Esophagus muscularis mucosa (tissue), 4 donors: ENCODE results near the gene TNFRSF21. TPM values are rescaled to one million over a fixed set of nuclear protein-coding genes. Genes with fewer than 3 reads are reported as not detected.
"Not testable (repeated sequence)": the region's sequence is repeated elsewhere in the genome, so short reads cannot be mapped to it uniquely, and the experiment has no call there.

Experiments
- DNase-seq: peaks from one replicate; pipeline ENCODE4 v3.0.0-alpha.2; 2017; ENCODE audit errors: extremely low spot score
- H3K27ac ChIP-seq, 4 donors: fragments of 200-600 bp; sonication (generic); replicated peaks in 1 of 4; 1 replicate in 3 of 4; 2 replicates in 1 of 4; pipeline ENCODE4 v1.5.1; 2016 to 2019; ENCODE audit warnings: mild to moderate bottlenecking in 1 of 4
- H3K27me3 ChIP-seq, 4 donors: fragments of 200-600 bp; sonication (generic); one replicate each; pipeline versions ENCODE4 v1.5.1 to v1.6.0; 2016 to 2019
- H3K36me3 ChIP-seq, 4 donors: fragments of 200-600 bp; sonication (generic); one replicate each; pipeline ENCODE4 v1.5.1; 2016 to 2019
- H3K4me1 ChIP-seq, 4 donors: fragments of 200-600 bp; sonication (generic); one replicate each; pipeline ENCODE4 v1.5.1; 2016 to 2019
- H3K4me3 ChIP-seq, 4 donors: fragments of 200-600 bp; sonication (generic); 1 replicate in 2 of 4; 2 replicates in 2 of 4; pipeline ENCODE4 v1.5.1; 2016 to 2019; ENCODE audit warnings: mild to moderate bottlenecking in 4 of 4, moderate library complexity in 1 of 4
- H3K9me3 ChIP-seq, 4 donors: fragments of 200-600 bp; sonication (generic); 1 replicate in 3 of 4; 2 replicates in 1 of 4; pipeline ENCODE4 v1.5.1; 2016 to 2019
- CTCF ChIP-seq, 3 experiments: fragments of 200-600 bp in 2 of 3; fragments of 450-650 bp in 1 of 3; sonication (generic) in 2 of 3; IDR thresholded peaks; one replicate each; pipeline ENCODE4 v1.5.1; 2017 to 2019; ENCODE audit warnings: antibody characterized with exemption in 3 of 3, mild to moderate bottlenecking in 2 of 3, moderate library complexity in 1 of 3
- EP300 ChIP-seq: sonication (generic); formaldehyde crosslinking; IDR thresholded peaks from one replicate; pipeline ENCODE4 v1.6.1; 2017; ENCODE audit warnings: antibody characterized with exemption
- POLR2A ChIP-seq: fragments of 450-650 bp; IDR thresholded peaks from one replicate; pipeline ENCODE4 v1.6.1; 2017; ENCODE audit warnings: antibody characterized with exemption, moderate library complexity, mild to moderate bottlenecking, low read depth
- POLR2AphosphoS5 ChIP-seq, 2 donors: sonication (generic); formaldehyde crosslinking; IDR thresholded peaks; one replicate each; pipeline ENCODE4 v1.6.1; 2017; ENCODE audit warnings: antibody characterized with exemption in 2 of 2
- WGBS: methylation state at CpG from one replicate; pipeline ENCODE4 v1.1.5; 2018; 5-methylcytosine and 5-hydroxymethylcytosine counted together
- intact Hi-C: fragments of 100-400 bp; cut with DNase I; formaldehyde crosslinking; loops from one replicate; pipeline ENCODE4 v1.15.1; 2023
- total RNA-seq, 4 donors: library from RNA; depleted of rRNA; stranded (reverse); fragments of >200 nt; gene quantifications; one replicate each; pipeline versions ENCODE4 v1.1.0 to v1.2.1, GENCODE V29; 2016

The TNFRSF21 gene
- total RNA-seq, 4 donors from 2014 or later = 23.7 to 37.0 (median 30.9) TPM

- Histone ChIP-seq H3K27ac (no peak overlapping the region), H3K4me1 (peaks cover 0 to 6% (median 5%) of the 10 kb centered on the region in 4 donors), H3K9me3 (no peaks in the 10 kb centered on the region), H3K36me3 (peaks cover 0 to 28% (median 6%) of the 10 kb centered on the region in 4 donors), H3K27me3 (no peaks in the 10 kb centered on the region), H3K4me3 (no peak overlapping the region)
- intact Hi-C loops = no loop called here
- 90% methylated on average over 4 of the region's 4 CpGs for WGBS
- no peak for TF ChIP-seq POLR2AphosphoS5 (IDR thresholded peaks at IDR 0.05)
- TF ChIP-seq EP300 = no peak
- no peak for TF ChIP-seq POLR2A
- no peak for TF ChIP-seq CTCF (IDR thresholded peaks at IDR 0.05)
- DNase-seq = no peak
These were observed 78.6 kb downstream of the TNFRSF21 start for GRCh38 chr6:47231151-47231550.

GRCh38 chr6:47230579-47230978 lies 79.1 kb downstream of the TNFRSF21 start:
- Histone ChIP-seq H3K4me1 (peaks cover 0 to under 1% (median 0%) of the 10 kb centered on the region in 4 donors), H3K36me3 (peaks cover 0 to 28% (median 6%) of the 10 kb centered on the region in 4 donors), H3K9me3 (no peaks in the 10 kb centered on the region), H3K27ac (no peak overlapping the region), H3K27me3 (no peaks in the 10 kb centered on the region), H3K4me3 (no peak overlapping the region)
- WGBS = 79% methylated on average over 6 of the region's 6 CpGs
- no peak for DNase-seq
- no peak for TF ChIP-seq POLR2AphosphoS5 (IDR thresholded peaks at IDR 0.05)
- TF ChIP-seq POLR2A = no peak
- TF ChIP-seq CTCF (IDR thresholded peaks at IDR 0.05) = no peak
- no peak for TF ChIP-seq EP300
- intact Hi-C loops = no loop called here

- Histone ChIP-seq H3K27ac (no peak overlapping the region), H3K27me3 (no peaks in the 10 kb centered on the region), H3K4me3 (no peak overlapping the region), H3K36me3 (peaks cover 0 to 24% (median 4%) of the 10 kb centered on the region in 4 donors), H3K4me1 (no peaks in the 10 kb centered on the region), H3K9me3 (no peaks in the 10 kb centered on the region)
- intact Hi-C loops = no loop called here
- 95% methylated on average over 7 of the region's 7 CpGs for WGBS
- no peak for DNase-seq
- TF ChIP-seq EP300 = no peak
- no peak for TF ChIP-seq POLR2A
- no peak for TF ChIP-seq CTCF (IDR thresholded peaks at IDR 0.05)
- no peak for TF ChIP-seq POLR2AphosphoS5 (IDR thresholded peaks at IDR 0.05)
These were observed 80.5 kb downstream of the TNFRSF21 start for GRCh38 chr6:47229255-47229654.

GRCh38 chr6:47228093-47228492 lies 81.6 kb downstream of the TNFRSF21 start:
- H3K27me3 ChIP-seq, H3K4me1 ChIP-seq, intact Hi-C loops, DNase-seq, H3K27ac ChIP-seq, H3K4me3 ChIP-seq, H3K9me3 ChIP-seq: not testable (repeated sequence)
- peaks cover 0 to 19% (median 2%) of the 10 kb centered on the region in 4 donors for H3K36me3 ChIP-seq
- WGBS = 93% methylated on average over 3 of the region's 3 CpGs

- H3K4me3 ChIP-seq, H3K27ac ChIP-seq, H3K4me1 ChIP-seq, H3K9me3 ChIP-seq, DNase-seq, intact Hi-C loops, H3K27me3 ChIP-seq, H3K36me3 ChIP-seq: not testable (repeated sequence)
These were observed 86.5 kb downstream of the TNFRSF21 start for GRCh38 chr6:47223251-47223650.

GRCh38 chr6:47221565-47221964 lies 88.1 kb downstream of the TNFRSF21 start:
- no peaks in the 10 kb centered on the region for H3K9me3 ChIP-seq
- intact Hi-C loops = no loop called here
- no peak for DNase-seq
- H3K27me3 ChIP-seq = no peaks in the 10 kb centered on the region
- H3K4me3 ChIP-seq = no peak overlapping the region
- TF ChIP-seq POLR2AphosphoS5 (IDR thresholded peaks at IDR 0.05) = no peak
- TF ChIP-seq EP300 = no peak
- TF ChIP-seq CTCF (IDR thresholded peaks at IDR 0.05) = no peak
- no peak for TF ChIP-seq POLR2A
- 75% methylated on average over 9 of the region's 9 CpGs for WGBS
- no peaks in the 10 kb centered on the region for H3K36me3 ChIP-seq
- H3K27ac ChIP-seq = no peak overlapping the region
- H3K4me1 ChIP-seq = no peaks in the 10 kb centered on the region
